Measurements from ENCODE around the gene RASL11B.

RASL11B gene

DNA sequence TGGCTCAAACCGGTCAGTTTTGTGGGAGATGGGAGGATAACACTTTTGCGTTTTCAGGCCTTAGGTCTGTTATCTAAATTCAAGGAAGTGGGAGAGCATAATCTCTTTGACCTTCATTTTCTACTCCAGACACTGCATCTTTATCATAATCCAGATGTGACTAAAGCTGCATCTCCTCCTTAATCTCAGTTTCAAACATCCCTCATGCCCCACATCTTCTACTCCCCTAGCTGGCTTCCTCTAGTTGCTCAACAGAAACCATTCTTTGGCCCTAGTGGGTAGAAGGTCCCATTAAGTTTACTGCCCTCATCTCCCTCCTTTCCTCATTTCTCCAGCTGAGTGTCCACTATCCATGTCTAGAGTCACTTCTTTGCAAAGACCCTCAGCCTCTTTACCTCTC, 18.8 kb upstream of the RASL11B start:
- DNase-seq (ENCODE audit: low read depth): no peak

DNA sequence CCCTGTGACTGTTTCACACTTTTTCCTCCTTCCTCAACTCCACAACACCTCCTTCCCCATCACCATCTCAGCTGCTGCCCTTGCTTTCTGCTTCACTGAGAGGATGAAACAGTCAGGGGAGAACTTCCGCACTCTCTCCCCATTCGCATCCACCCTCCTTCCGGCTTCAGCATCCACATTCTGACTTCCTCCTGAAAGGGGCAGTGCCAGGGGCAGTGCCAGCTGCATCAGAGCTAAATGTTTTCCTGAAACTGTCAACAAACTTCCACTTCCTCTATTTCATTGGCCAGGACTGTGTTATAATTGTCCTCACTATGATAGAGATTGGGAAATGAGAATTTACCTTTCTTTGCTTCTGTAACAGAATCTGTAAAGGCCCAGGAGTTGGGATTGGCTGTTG, 18.2 kb upstream of the RASL11B start:
- DNase-seq (ENCODE audit: low read depth): no peak

DNA sequence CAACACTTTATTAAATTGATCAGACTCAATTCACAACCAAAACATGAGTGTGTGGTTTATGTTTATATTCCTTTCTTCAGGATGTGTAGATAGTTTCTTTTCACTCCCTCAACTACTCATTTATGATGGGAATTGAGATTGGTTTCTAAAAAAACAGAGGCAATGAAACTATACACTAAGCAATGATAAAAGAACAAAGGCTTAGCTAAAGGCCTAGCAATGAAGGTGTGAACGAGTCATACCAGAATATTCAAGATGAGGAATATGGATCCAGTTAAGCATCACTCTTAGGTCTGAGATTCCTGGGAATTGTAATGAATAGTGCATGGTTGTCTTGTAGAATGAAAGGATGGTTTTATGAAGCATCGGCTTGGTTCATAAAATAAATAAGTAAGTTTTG, 17.5 kb upstream of the RASL11B start:
- no peak for DNase-seq (ENCODE audit: low read depth)

DNA sequence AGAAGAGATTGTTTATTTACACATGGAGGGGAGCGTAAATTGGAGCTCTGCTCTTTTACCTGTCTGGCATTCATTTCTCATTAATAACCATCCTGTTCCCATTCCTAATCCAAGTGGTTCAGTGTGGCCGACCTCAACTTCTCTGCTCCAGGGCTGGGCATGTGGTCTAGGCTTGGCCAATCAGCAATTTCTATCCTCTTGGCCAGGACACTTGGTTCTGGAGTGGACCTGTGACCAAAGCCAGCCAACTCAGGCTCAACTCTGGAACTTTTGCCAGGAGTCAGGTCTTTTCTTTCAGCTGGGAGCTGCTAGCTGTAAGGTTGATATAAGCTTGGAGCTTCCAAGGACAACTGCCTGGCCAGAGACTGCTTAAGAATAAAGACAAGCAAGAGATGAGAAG, 15.6 kb upstream of the RASL11B start:
- no peak for DNase-seq (ENCODE audit: low read depth)

DNA sequence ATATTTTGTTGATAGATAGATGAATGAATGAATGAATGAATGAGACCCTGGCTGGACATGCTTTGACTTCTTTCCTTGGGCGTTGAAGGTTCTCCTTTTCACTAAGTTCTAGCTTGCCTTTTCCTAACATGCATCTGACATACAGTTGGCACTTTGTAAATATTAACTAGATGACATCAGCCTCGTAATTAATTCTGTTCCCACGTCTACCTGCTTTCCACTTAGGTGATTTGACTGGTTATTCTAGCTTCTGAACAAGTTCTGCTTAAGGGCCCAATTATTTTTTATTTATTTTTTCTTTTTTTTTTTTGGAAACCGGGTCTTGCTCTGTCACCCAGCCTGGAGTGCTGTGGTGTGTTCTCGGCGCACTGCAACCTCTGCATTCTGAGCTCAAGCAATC, 13.9 kb upstream of the RASL11B start:
- no peak for DNase-seq (ENCODE audit: low read depth)

DNA sequence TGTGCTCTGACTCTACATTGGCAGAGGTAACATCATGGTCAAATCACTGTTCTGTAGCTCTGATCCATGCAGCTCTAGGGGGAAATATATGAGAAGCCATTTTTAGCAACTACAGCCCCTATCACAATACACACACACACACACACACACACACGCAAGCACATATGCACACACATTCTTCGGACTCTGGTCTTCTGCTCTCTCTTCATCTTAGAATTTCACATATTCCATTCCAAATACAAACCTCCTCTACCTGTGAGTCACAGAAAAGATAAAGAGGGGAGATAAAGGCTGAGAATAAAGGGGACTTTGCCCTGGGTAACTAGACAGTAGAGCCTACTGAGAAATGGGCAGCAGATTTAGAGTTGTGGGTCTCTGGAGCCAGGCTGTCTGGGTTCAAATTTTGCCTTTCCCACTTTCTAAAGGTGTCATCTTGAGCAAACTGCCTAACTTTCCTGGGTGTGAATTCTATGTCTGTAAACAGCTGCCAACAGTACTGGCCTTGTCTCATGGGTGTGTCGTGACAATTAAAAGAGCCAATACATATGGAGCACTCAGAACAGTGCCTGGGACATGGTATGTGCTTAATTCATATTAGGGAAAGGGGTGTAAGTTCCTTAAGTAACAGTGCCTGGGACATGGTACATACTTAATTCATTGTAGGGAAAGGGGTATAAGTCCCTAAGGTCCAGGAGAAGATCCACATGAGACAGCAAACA, 11.6 kb upstream of the RASL11B start:
- no peak for DNase-seq (ENCODE audit: low read depth)

DNA sequence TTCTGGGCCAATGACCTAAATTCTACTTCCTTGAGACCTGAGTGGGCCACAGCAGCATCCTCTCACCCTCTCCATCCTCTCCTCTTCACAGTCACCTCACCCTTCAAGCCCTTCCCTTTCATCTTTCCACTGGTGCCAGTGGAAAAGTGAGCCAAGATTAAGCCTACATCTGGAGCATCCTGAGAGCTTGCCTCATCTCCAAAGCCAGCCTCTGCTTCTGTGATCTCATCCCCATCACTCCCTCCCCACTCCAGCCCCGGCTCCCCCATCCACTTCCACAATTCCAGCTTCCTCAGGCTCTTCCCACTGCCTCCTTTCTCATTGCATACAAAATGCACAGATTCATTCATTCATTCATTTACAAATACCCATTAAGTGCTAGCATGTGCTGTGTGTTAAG, 10.1 kb upstream of the RASL11B start:
- DNase-seq (ENCODE audit: low read depth): no peak

DNA sequence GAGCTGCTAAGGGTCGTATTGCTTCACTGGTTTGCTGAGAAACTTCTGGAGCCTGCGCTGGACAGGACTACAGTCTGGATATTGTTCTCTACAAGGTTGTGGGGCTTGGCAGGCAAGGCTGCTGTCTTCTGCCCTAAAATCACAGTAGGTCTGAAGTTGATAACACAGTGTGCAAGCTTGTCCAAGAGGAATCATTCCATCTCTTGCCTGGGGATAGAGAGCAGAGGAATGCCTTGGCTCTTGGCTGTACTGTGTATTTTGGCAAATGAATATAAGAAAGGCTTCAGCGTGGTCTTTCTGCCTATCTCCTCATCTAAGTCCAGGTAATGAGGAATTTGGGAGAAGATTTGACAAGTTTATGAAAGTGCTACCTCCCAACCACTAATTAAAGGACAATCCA, 9.4 kb upstream of the RASL11B start:
- DNase-seq (ENCODE audit: low read depth): no peak

DNA sequence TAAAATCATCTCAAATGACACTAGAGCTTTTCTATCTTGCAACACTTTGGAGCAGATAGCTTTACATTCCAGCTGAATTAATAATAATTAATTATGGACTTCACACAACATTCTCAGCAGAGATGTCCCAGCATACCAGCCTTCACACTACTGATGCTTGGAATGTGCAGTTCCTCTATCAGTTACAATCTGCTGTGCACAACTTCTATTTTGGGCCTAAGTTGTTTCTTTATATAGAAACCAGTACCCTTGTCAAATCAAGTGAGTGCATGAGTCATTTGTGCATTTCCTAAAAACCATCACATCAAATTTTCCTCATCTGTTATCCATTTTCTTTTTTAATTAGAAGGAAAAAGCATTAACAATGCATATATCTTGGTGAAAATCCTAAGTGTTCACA, 8.8 kb upstream of the RASL11B start:
- no peak for DNase-seq (ENCODE audit: low read depth)

DNA sequence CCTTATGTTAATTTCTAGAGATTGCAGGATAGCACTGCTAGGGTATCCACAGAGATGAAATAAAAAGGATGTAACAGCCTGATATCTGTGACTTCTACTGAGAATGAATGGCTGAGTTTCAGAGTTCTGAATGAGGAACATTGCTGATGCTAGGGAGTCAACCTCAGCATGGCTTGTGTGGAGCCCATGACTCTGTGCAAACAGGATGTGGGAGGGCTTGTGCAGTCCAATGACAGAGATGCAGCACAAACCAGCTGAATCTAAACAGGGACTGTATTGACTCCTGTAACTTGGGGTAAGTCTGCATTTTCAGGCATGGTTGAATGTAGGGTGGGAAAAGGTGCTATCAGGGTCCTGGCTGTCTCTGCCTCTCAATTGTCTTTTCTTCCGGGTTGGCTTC, 5.3 kb upstream of the RASL11B start:
- no peak for DNase-seq (ENCODE audit: low read depth)

DNA sequence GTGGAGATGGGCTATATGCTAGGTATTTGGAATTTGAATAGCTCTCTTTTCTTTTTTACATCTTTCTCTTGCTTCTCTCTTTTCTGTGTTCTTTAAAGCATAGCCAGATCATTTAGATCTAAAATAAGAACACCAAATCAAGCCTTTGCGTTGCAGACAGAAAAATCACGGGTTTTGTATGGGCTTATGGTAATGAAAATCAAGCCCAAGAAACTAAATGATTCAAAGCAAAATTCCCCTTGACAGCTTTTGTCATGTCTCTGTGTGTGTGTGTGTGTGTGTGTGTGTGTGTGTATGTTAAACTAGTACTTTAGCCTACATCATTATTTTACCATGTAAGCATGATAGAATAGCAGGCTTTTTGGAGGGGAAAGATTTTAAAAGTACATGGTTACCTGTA, 1.8 kb upstream of the RASL11B start:
- no peak for DNase-seq (ENCODE audit: low read depth)

DNA sequence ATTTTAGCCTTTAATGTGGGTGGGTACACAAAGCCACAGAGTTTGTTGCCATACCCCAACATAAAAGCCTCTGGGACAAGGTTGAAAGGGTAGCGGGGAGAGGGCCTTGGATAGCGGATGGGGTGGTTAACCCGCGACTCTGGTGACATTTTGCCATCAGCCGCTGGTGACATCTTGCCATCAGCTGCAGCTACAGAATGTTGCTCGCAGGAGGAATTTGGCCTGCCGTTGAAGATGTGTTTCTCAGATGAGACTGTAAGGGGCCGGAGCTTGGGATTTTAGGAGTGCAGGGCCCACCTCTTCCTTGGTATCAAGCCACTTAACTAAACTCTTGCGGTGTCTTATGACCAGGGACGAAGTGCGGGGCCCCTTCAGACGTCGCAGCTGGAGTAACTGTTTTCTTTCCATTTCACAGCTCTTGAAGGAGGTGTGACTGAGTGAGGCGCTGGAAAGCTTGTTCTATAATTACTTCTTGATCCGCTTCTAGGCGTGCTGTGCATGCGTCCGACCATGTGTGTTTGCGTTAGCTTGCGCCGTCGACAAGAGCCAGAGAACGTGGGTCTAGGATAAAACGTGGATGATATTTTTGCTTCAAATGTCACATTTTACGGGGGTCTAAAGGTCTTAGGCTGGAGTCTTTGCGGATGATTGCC, 820 bp upstream of the RASL11B start:
- no peak for DNase-seq (ENCODE audit: low read depth)

DNA sequence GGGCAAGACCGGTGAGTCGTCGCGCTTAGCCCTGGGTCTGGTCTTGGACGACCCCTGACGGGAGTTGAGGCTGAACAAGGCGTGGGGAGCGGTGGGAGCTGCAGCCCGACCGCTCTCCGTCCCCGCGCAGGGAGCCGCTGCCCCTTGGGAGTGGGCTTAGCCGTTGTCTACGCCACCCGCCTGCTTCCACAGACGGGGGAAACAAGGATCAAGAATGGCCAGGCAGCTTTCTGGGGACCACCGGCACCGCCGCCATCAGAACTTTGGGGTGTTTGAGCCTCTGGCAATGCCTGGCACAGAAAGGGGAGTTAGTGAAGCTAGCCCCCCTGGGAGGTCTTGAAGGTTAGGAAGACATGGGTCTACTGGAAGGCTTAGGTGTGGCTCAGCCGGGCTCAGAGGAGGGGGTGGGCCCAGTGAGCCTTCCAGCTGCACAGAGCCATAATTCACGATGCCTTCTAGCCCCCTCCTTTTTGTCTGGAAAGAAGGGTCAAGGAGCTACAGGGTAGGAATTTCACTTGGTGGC, 583 bp downstream of the RASL11B start:
- DNase-seq (ENCODE audit: low read depth): no peak

DNA sequence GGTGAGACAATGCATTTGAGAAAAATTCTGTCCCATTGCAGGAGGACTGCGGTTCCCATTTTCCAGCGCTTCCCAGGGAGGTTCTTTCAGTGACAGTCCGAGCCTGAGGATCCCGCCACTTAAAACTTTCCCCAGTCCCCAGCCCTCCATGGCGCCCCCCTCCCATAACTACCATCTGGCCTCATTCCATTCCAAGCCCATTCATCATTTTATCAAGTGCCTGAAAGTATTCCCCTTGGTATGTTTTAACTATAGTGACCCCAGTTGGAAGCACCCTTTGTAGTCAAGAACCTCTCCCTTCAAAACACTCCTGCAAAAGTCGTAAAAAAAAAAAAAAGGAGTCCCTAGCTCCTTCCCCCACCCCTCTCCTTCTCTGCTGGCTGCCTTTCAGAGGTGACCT, 1.2 kb downstream of the RASL11B start:
- no peak for DNase-seq (ENCODE audit: low read depth)

DNA sequence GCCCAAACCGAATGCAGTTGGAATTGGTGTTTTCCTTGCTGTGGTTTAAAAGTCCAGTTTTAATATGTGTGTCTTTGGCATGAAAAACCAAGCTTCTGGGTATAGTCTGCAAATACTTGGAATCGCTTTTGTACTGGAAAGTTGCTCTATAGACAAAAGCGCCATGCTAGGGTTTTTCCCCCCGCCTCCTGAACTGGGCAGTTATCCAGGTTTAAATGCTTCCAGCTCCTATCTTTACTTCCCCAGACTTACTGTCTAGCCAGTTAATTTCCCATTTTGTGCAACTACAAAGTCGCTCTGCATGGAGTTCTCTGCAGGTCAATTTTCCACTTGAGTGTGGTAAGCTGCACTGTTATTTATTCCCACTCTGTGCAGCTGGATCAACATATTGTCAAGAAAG, 2.7 kb downstream of the RASL11B start:
- no peak for DNase-seq (ENCODE audit: low read depth)

DNA sequence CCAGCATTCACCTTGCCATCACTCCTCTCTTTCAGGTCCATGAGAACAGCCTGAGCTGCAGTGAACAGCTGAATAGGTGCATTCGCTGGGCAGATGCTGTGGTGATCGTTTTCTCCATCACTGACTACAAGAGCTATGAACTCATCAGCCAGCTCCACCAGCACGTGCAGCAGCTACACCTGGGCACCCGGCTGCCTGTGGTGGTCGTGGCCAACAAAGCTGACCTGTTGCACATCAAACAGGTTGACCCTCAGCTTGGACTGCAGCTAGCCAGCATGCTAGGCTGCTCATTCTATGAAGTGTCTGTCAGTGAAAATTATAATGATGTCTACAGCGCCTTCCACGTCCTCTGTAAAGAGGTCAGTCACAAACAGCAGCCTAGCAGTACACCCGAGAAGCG, 3.2 kb downstream of the RASL11B start:
- DNase-seq (ENCODE audit: low read depth): no peak

DNA sequence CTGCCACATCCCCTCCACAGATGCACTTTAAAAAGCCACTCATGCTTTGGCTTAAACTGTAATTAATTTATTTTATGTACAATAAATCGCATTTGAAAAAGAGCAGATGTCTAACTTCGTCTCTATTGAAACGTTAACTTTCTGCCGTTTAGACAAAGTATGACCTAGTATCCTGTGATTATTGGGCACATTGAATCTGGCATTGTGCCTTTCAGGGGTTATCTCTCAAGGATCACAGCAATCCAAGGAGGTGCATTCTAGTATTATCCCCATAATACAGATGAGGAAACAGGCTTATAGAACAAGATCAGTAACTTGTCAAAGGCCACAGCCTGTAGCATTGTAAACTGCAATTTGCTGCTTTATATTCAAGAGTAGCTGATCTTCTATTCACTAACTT, 4.6 kb downstream of the RASL11B start:
- no peak for DNase-seq (ENCODE audit: low read depth)

DNA sequence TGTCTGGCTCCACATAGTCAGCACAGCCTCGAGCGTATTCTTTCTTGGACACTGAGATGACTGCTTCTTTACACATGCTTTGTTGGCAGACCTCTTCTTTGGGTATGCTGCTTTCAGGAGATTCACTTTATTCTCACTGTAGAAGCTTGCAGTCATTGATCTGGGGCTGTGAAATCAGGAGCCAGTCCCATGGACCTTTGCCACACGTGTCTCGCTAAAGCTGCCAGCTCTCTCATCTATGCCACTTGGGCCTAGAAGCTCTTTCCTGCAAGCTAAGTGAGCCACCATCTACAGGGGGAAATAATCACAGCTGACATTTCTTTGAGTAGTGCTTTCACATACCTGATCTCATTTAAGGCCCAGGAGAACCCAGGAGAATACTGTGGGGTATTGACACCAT, 5.0 kb downstream of the RASL11B start:
- DNase-seq (ENCODE audit: low read depth): no peak

DNA sequence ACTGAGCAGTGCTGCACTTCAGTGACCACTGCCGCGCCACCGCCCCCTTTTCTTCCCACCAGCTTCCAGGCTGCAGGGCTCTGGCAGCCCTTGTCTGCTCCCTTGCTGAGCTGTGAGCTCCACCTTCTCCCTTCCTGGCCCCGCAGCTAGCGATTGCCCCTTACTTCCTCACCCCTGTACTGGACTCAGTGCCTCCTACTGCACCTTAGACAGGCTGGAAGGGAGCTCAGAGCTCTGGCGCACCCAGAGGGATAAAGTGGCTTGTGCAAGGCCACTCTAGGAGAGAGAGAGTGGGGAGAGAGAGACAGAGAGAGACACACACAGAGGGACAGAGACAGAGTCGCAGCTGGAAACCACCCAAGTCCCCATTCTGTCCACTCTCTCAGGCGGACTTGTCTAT, 6.0 kb downstream of the RASL11B start:
- no peak for DNase-seq (ENCODE audit: low read depth)

DNA sequence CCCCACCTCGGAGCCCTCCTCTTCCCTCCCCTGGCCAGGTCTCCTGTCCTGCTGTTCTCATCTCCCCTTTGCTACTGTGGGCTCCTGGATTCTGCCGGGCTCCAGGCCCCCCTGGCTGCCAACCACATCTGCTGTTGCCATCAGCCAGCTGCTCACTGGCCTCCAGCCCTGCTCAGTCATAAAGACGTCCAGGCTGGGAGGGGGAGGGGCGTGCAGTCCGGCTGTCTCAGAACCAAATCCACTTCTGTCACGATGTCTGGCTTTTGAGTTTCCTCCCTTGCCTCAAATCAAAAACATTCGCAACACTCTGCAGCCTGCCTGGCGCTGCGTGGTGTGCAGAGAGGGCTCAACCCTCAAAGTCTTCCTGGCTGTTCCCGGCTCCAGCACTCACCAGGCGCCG, 7.1 kb downstream of the RASL11B start:
- no peak for DNase-seq (ENCODE audit: low read depth)

DNA sequence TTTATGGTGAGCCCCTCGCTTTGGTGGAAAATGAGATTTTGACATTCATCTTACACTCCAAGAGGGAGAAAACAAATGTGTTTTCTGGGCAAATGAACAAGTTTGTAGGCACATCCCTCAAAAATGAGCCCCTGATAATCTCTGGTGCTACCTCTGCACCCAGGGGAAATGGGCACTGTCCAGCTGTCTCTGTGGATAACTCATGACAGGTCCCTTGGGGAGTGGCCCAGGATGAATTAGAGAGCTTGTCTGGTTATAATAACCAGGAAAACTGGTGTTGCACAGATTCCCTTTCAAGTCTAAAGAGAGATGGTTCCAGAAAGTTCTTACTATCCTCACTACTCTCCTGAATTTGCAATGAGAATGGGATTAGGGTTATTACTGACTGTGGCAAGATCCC, 7.5 kb downstream of the RASL11B start:
- DNase-seq (ENCODE audit: low read depth): no peak

DNA sequence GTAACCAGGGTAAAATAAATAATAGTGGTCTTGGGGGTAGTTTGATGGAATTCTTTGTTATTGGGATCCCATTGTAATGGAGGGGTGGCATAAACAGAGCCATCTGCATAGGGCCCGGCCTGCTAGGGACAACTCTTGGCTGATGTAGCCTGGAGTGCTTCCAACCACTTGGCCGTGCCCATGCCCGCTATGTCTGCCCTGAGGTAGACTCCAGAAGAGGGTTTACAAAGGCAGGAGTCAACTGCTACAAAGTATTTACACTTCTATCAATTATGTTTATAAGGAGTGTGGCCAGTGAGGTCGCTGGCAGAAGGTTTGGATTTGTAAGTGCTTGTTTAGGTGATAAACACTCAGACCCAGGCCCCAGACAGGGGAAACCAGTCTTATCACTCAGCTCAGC, 8.1 kb downstream of the RASL11B start:
- no peak for DNase-seq (ENCODE audit: low read depth)

DNA sequence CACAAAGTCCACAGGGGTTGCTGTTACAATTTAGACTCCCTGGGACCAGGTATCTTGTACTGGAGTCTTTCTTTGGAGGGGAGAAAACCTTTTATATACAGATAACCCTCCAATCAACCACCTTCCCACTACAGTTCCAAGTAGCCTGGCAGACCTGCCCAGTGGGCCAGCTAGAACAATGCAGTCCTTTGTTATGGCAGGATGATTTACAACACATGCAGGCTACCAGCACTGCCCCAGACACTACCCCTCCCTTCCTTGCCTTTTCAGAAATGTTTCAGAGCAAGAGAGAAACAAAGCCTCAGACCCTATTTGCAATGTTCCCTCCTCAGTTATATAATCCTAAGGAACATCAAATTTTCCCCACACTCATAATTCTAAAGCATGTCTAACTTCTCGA, 11.1 kb downstream of the RASL11B start:
- DNase-seq (ENCODE audit: low read depth): no peak

DNA sequence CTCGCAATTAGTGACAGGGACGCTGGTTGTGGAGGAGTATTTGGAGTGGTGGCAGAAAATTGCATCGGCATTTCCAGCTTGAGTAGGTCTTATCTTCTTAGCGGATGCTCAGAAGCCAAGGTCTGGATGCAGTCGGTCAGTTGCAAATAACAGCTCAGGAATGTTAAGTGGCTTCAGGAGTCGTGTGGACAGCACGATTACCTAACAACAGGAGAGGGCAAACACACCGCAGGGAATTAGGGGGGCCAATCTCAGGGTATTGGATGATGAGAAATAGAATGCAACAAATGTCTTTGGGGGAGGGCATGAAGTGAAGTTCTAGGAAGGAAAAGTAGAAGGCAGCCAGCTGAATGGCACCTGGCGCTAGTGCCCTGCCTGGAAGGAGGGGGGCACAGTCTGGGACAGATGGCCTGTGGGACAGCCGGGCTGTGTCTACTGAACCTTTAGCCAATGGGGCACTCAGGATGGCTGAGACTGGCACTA, 11.8 kb downstream of the RASL11B start:
- DNase-seq (ENCODE audit: low read depth): no peak

Measured in T-helper 22 cell (primary cell).